HepG2 (cell line): ENCODE results near the gene SPAG9. TPM values are rescaled to one million over a fixed set of nuclear protein-coding genes. Genes with fewer than 3 reads are reported as not detected.

ENCODE experiments used
- ARNT2 ChIP-seq: sonication (generic); formaldehyde crosslinking; IDR thresholded peaks from 2 replicates; pipeline ENCODE4 v1.8.0; 2022; ENCODE audit warnings: mild to moderate bottlenecking, low read depth, missing genetic modification reagents, moderate library complexity
- BCL6 ChIP-seq: IDR thresholded peaks from 2 replicates; pipeline ENCODE4 v1.6.1; 2016; ENCODE audit warnings: missing genetic modification reagents, missing compliant biosample characterization
- CBFB ChIP-seq: sonication (generic); formaldehyde crosslinking; IDR thresholded peaks from 2 replicates; pipeline ENCODE4 v1.4.0; 2020; ENCODE audit warnings: missing genetic modification reagents
- CBX2 ChIP-seq, 2 experiments: fragments of 200-600 bp in 1 of 2; sonication (generic); formaldehyde crosslinking in 1 of 2; IDR thresholded peaks; 2 replicates each; pipeline versions ENCODE4 v1.7.0 to v1.8.1; 2018 to 2022; ENCODE audit warnings: low read depth in 2 of 2, low read length in 1 of 2, mild to moderate bottlenecking in 1 of 2, missing genetic modification reagents in 1 of 2
- CEBPB ChIP-seq: IDR thresholded peaks from 2 replicates; pipeline ENCODE4 v1.6.1; 2011; ENCODE audit warnings: low read depth, low read length, improper control_type of control experiment, borderline replicate concordance
- E2F2 ChIP-seq: sonication (generic); formaldehyde crosslinking; IDR thresholded peaks from 2 replicates; pipeline ENCODE4 v1.4.0; 2020; ENCODE audit warnings: missing genetic modification reagents, borderline replicate concordance
- EEA1 ChIP-seq: sonication (generic); formaldehyde crosslinking; IDR thresholded peaks from 2 replicates; pipeline ENCODE4 v1.5.1; 2020; ENCODE audit warnings: mild to moderate bottlenecking, missing genetic modification reagents, borderline replicate concordance
- HOXA7 ChIP-seq: sonication (generic); formaldehyde crosslinking; IDR thresholded peaks from 2 replicates; pipeline ENCODE4 v1.8.1; 2022; ENCODE audit warnings: mild to moderate bottlenecking, missing genetic modification reagents, moderate library complexity
- ISX ChIP-seq: sonication (generic); formaldehyde crosslinking; conservative IDR thresholded peaks from 2 replicates; pipeline ENCODE4 v1.5.0; 2020; ENCODE audit warnings: missing genetic modification reagents
- MED13 ChIP-seq: sonication (generic); formaldehyde crosslinking; IDR thresholded peaks from 2 replicates; pipeline ENCODE4 v1.5.0; 2020; ENCODE audit warnings: missing genetic modification reagents
- MTERF4 ChIP-seq: sonication (generic); formaldehyde crosslinking; IDR thresholded peaks from 2 replicates; pipeline ENCODE4 v1.8.0; 2023; ENCODE audit warnings: mild to moderate bottlenecking, missing genetic modification reagents
- NFIB ChIP-seq: sonication (generic); formaldehyde crosslinking; IDR thresholded peaks from 2 replicates; pipeline ENCODE4 v1.9.0; 2021; ENCODE audit warnings: missing genetic modification reagents, mild to moderate bottlenecking, borderline replicate concordance
- PPARG ChIP-seq: conservative IDR thresholded peaks from 2 replicates; pipeline ENCODE4 v1.6.1; 2016; ENCODE audit warnings: missing biosample characterization, missing genetic modification reagents
- RAD21 ChIP-seq: fragments of 450-650 bp; formaldehyde crosslinking; IDR thresholded peaks from 2 replicates; pipeline ENCODE4 v1.5.0; 2020; ENCODE audit warnings: mild to moderate bottlenecking
- RAD51 ChIP-seq: fragments of 450-650 bp; IDR thresholded peaks from 2 replicates; pipeline ENCODE4 v1.6.1; 2016; ENCODE audit warnings: borderline replicate concordance
- SMC3 ChIP-seq: IDR thresholded peaks from 2 replicates; pipeline ENCODE4 v1.6.1; 2011; ENCODE audit warnings: low read length, improper control_type of control experiment
- STAT6 ChIP-seq: sonication (generic); formaldehyde crosslinking; IDR thresholded peaks from 2 replicates; pipeline ENCODE4 v1.4.0; 2020; ENCODE audit warnings: missing genetic modification reagents, mild to moderate bottlenecking, borderline replicate concordance
- TAF15 ChIP-seq: fragments of 200-400 bp; formaldehyde crosslinking; IDR thresholded peaks from one replicate; pipeline ENCODE4 v1.6.1; 2018; ENCODE audit warnings: mild to moderate bottlenecking, low read depth, low read length; ENCODE audit not compliant: poor library complexity, severe bottlenecking
- THAP11 ChIP-seq: IDR thresholded peaks from 2 replicates; pipeline ENCODE4 v1.6.1; 2016; ENCODE audit warnings: missing biosample characterization, missing genetic modification reagents
- ZBTB7B ChIP-seq: sonication (generic); formaldehyde crosslinking; IDR thresholded peaks from 2 replicates; pipeline ENCODE4 v1.4.0; 2020; ENCODE audit warnings: missing genetic modification reagents
- ZNF383 ChIP-seq: sonication (generic); formaldehyde crosslinking; IDR thresholded peaks from 2 replicates; pipeline ENCODE4 v1.4.0; 2020; ENCODE audit warnings: missing genetic modification reagents, mild to moderate bottlenecking, borderline replicate concordance
- ZNF547 ChIP-seq: sonication (generic); formaldehyde crosslinking; IDR thresholded peaks from 2 replicates; pipeline ENCODE4 v1.5.1; 2020; ENCODE audit warnings: mild to moderate bottlenecking, missing genetic modification reagents
- ZNF709 ChIP-seq: sonication (generic); formaldehyde crosslinking; IDR thresholded peaks from 2 replicates; pipeline ENCODE4 v1.5.0; 2020; ENCODE audit warnings: mild to moderate bottlenecking, missing genetic modification reagents
- polyA plus RNA-seq, 8 experiments: library from polyadenylated mRNA; depleted of rRNA in 3 of 8; stranded (reverse) in 7 of 8; unstranded in 1 of 8; fragments of >200 nt; fragmentation: Illumina TruSeq in 4 of 8; extraction: Trizol in 4 of 8; gene quantifications; 2 replicates each; pipeline versions ENCODE4 v1.2.1 to v1.2.3, GENCODE V29; 2011 to 2016; ENCODE audit warnings: low read depth in 4 of 8, missing spikeins in 1 of 8, mixed read lengths in 1 of 8; ENCODE audit not compliant: insufficient read depth in 1 of 8
- total RNA-seq, 5 experiments: library from RNA; depleted of rRNA; stranded (reverse); fragments of >200 nt; fragmentation: Illumina TruSeq; extraction: Trizol; gene quantifications; 2 replicates each; pipeline ENCODE4 v1.2.3, GENCODE V29; 2016; ENCODE audit warnings: low read depth in 1 of 5
- TF ChIP-seq, protein P1 (sequence below): IDR thresholded peaks from 2 replicates; pipeline ENCODE4 v1.6.1; 2016; ENCODE audit warnings: missing compliant biosample characterization, missing genetic modification reagents, borderline replicate concordance

Gene SPAG9
- total and polyA plus RNA-seq, 2 of the 13 experiments (the other 11 are each of a cell fraction or from before 2014, with no cell fraction given), result 43.2 to 78.6 TPM

DNA sequence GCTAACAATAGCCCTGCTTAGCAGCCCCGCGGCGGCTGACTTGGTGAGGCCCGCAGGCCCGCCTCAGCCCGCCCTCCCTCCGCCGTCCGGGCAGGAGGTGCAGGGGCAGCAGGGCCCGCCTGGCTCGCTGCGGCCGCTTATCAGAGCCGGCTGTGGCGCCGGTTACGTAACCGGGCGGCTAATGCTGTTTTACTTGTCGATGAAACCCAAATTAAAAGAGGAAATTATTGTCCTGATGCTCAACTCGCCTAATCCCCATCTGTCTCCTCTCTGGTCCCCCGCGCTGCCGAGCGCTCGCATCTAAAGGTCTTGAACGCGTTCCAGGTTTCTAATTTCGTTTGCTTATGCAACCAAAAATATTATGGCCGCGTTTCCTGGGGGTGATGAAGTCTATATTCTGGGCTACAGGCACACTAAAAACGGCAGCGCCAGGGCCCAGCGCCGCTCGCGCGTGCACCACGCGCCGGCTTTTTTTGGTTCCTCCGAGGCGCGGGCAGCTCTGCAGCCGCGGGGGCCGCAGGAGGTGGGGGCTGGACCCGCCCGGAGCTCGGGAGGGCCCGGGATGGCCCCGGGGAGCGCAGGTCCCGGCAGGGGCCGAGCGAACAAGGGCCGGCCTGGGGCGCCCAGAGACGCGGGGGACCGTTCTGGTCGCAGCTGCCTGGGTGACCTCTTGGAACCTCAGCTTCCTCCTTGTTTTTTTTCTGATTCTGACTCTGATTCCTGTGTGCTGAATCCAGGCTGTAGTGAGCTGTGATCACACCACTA, 189.3 kb downstream of the SPAG9 start (continued):
- TF ChIP-seq MTERF4 (CRISPR knock-in tag) (peak; percentile 95), SMC3 (peak; percentile 9; the same call in 1 of the 2 replicates), ZNF709 (CRISPR knock-in tag) (0 out of 2 replicates have a peak, but pooled peaks have one; percentile 68), ISX (CRISPR knock-in tag) (no peak), E2F2 (0 out of 2 replicates have a peak, but pooled peaks have one; percentile 40), CBFB (CRISPR knock-in tag) (peak; percentile 27; the same call in 1 of the 2 replicates), RAD51 (no peak), CEBPB (peak; percentile 84), RAD21 (CRISPR knock-in tag) (no peak), ZBTB7B (peak; percentile 83), MED13 (CRISPR knock-in tag) (peak; percentile 83), PPARG (peak; percentile 42; the same call in 1 of the 2 replicates), CBX2 (IDR thresholded peaks at IDR 0.05; ENCODE audit: low read depth, low read length) (peak; percentile 63; the same call in 1 of the 2 replicates), CBX2 (CRISPR knock-in tag; IDR thresholded peaks at IDR 0.05; ENCODE audit: low read depth) (no peak), EEA1 (CRISPR knock-in tag) (no peak), BCL6 (CRISPR knock-in tag) (peak; percentile 69), ARNT2 (CRISPR knock-in tag) (peak; percentile 71), STAT6 (CRISPR knock-in tag) (no peak; the same call in 1 of the 2 replicates), HOXA7 (CRISPR knock-in tag) (no peak), ZNF383 (CRISPR knock-in tag) (no peak), THAP11 (CRISPR knock-in tag) (no peak), TAF15 (no peak), NFIB (CRISPR knock-in tag) (no peak), ZNF547 (peak; percentile 97)
- TF ChIP-seq, protein P1, sequence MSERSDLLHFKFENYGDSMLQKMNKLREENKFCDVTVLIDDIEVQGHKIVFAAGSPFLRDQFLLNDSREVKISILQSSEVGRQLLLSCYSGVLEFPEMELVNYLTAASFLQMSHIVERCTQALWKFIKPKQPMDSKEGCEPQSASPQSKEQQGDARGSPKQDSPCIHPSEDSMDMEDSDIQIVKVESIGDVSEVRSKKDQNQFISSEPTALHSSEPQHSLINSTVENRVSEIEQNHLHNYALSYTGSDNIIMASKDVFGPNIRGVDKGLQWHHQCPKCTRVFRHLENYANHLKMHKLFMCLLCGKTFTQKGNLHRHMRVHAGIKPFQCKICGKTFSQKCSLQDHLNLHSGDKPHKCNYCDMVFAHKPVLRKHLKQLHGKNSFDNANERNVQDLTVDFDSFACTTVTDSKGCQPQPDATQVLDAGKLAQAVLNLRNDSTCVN (CRISPR knock-in tag), result no peak
